ENCODE data around the gene VPS13D.

- no peak for TF ChIP-seq MYC (IDR thresholded peaks at IDR 0.05; ENCODE audit: low read depth, low read length)
- TF ChIP-seq CTCF (IDR thresholded peaks at IDR 0.05; ENCODE audit: extremely low read depth in 1 of 2, insufficient read depth in 1 of 2, low read depth in 1 of 2, low read length in 2 of 2): no peak
- TF ChIP-seq POLR2A (IDR thresholded peaks at IDR 0.05; ENCODE audit: low read depth, low read length): no peak
Measured at GRCh38 chr1:12556957-12557935, 327.4 kb downstream of the VPS13D start.

Measured in endothelial cell of umbilical vein (primary cell).